T-helper 2 cell treated with Interferon-gamma antibody and Interleukin-4, amounts not matched to agents 100 ng/mL and 5 ng/mL, for 36 hours (primary cell): Measurements from ENCODE around the gene TPGS2. TPM values are rescaled to one million over a fixed set of nuclear protein-coding genes. Genes with fewer than 3 reads are reported as not detected.
"Not testable (repeated sequence)": the region's sequence is repeated elsewhere in the genome, so short reads cannot be mapped to it uniquely, and the experiment has no call there.

Experiments
- intact Hi-C: fragments of 100-400 bp; cut with micrococcal nuclease; formaldehyde crosslinking; loops from one replicate; pipeline ENCODE4 v1.15.1; 2023
- total RNA-seq: library from RNA; stranded (reverse); gene quantifications from 2 replicates; pipeline ENCODE4 v1.2.3, GENCODE V29; 2022

TPGS2 gene
- total RNA-seq, 1 donor from 2014 or later, result 97.5 TPM

GRCh38 chr18:36826556-36826955 lies 2.2 kb downstream of the TPGS2 start:
- intact Hi-C loops, result loop anchor here (5.0 kb wide), 2 partner anchors 1484 to 1784 kb away; partner anchors contain the start of genes MAPRE2 and ZNF24

DNA sequence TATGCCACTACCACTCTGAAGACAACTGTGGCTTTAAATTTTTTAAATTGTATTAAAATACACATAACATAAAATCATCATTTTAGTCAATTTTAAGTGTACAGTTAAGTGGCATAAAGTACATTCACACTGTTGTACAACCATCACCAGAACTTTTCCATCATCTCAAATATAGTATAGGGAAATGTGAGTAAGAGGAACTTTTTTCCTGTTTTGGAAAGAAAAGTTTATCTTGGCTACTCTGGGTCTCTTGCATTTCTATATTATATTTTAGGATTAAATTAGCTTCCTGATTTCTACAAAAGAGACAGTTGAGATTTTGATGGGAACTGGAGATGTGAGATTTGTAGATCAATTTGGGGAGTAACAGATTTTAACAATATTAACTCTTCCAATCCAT lies 3.3 kb downstream of the TPGS2 start:
- intact Hi-C loops, result loop anchor here (5.0 kb wide), 2 partner anchors 1483 to 1783 kb away; partner anchors contain the start of genes MAPRE2 and ZNF24

DNA sequence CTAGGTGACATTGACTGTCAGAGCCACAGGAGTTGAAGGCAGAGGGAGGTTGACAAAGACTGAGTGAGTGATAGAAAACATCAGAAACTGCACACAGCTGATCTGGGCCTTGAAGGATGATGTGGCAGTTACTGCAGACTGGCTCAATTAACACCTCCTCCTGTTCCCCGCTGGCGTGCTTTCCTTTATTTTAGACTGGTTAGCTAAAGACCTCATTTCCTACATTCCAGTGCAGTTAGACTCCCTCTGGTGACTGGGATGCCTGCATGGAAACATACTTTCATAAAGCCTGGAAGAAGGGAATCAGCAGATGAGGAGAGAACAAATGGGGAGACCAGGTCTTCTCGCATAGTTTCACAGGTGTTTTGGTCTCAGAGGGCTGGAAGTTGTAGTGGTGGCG lies 7.1 kb downstream of the TPGS2 start:
- intact Hi-C loops, result no loop called here

GRCh38 chr18:36819621-36820020 lies 9.2 kb downstream of the TPGS2 start:
- intact Hi-C loops, result no loop called here

- intact Hi-C loops, result no loop called here
Observed at GRCh38 chr18:36818652-36819051, 10.2 kb downstream of the TPGS2 start.

DNA sequence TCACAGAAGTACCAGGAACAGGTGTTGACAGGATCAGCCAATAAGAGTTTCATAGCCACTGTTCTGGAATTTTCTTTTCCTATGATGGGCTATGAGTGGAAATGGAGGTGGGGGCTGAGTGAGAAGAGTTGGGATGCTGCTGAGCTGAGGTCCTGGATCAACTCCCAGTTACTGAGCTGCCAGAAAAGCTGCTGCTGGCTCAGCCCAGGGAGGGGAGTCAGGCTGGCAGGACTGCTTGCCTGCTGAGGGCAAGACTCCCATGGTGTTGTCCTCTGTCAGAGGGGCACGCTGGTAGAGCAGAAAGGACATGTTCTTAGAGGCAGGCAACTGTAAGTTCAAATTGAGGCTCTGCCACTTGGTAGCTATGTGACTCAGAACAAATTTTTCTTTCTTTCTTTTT lies 11.8 kb downstream of the TPGS2 start:
- intact Hi-C loops, result no loop called here

GRCh38 chr18:36816096-36816495 lies 12.7 kb downstream of the TPGS2 start:
- intact Hi-C loops, result not testable (repeated sequence)

- intact Hi-C loops, result no loop called here
Observed at GRCh38 chr18:36814994-36815393, 13.8 kb downstream of the TPGS2 start.

- intact Hi-C loops, result no loop called here
Observed at GRCh38 chr18:36813824-36814223, 15.0 kb downstream of the TPGS2 start.

DNA sequence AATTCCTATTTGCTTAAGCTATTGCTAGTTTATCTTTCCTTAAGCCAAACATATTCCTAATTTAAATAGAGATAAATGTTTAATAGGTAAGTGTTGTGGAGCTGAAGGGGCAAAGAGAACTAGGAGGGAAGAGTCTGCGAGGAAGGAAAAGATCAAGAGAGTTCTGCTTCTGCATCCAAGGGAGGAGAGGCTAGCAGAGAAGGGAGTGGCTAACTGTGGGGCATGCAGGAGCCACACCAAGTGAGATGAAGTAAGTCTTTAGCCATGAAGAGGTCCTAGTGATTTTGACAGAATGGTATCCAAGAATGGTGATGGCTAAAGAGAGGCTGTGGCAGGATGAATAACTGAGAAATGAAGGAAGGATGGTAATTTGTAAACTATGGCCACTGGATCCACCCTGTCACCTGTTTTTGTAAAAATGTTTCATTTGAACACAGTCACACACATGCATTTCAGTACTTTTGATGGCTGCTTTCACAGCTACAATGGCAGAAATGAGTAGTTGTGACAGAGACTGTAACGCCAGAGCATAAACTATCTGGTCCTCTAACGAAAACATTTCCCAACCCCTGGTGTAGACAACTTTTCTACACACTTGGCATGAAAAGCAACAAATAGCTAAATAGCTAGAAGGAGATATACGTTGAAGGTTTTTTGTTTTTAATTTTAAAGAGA lies 15.6 kb downstream of the TPGS2 start:
- intact Hi-C loops, result no loop called here

- intact Hi-C loops, result no loop called here
Observed at GRCh38 chr18:36812678-36813077, 16.1 kb downstream of the TPGS2 start.

- intact Hi-C loops, result no loop called here
Observed at GRCh38 chr18:36811955-36812354, 16.8 kb downstream of the TPGS2 start.

GRCh38 chr18:36811430-36811829 lies 17.4 kb downstream of the TPGS2 start:
- intact Hi-C loops, result no loop called here

- intact Hi-C loops, result loop anchor here (1.0 to 5.0 kb wide), 3 partner anchors 42 to 713 kb away; no protein-coding TSS in a partner anchor
Observed at GRCh38 chr18:36809590-36810381, 19.0 kb downstream of the TPGS2 start.

DNA sequence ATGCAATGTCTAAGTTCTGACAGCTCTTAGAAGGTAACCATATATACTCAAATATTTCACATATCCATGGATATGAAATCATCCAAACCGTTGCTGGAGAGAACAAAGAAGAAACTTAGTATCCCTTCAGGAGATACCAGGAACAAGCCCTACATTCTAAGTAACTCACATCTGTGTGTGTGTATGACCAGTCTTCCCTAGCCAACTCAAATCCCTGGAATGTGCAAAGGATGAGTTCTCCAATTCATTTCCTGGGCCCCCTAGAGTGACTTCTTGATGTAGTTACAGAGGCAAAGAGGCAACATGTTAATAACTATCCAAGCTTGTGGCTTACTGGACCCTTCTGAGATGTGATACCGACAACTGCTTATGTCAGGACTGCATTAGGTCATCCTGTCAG lies 20.1 kb downstream of the TPGS2 start:
- intact Hi-C loops, result loop anchor here (1.0 to 5.0 kb wide), 3 partner anchors 41 to 712 kb away; no protein-coding TSS in a partner anchor

DNA sequence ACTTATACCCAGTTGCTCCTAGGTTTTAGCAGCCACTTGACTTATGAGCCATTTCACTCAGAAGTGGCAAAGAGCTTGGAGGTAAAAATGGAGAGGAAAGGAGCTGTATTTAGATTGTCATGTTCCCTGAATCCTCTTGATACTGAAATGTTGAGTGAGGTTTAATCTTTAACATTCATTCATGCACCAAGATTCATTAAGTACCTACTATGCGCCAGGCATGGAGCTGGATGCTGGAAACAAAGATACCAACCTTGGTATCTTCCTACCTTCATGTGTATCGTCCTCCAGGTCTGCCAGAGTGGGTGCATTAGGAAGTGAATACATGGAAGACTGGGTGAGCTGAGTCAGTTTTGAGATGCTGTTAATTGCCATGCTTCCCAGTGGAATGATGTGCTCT lies 23.7 kb downstream of the TPGS2 start:
- intact Hi-C loops, result loop anchor here (5.0 kb wide), 1 partner anchor 38 kb away; no protein-coding TSS in a partner anchor

DNA sequence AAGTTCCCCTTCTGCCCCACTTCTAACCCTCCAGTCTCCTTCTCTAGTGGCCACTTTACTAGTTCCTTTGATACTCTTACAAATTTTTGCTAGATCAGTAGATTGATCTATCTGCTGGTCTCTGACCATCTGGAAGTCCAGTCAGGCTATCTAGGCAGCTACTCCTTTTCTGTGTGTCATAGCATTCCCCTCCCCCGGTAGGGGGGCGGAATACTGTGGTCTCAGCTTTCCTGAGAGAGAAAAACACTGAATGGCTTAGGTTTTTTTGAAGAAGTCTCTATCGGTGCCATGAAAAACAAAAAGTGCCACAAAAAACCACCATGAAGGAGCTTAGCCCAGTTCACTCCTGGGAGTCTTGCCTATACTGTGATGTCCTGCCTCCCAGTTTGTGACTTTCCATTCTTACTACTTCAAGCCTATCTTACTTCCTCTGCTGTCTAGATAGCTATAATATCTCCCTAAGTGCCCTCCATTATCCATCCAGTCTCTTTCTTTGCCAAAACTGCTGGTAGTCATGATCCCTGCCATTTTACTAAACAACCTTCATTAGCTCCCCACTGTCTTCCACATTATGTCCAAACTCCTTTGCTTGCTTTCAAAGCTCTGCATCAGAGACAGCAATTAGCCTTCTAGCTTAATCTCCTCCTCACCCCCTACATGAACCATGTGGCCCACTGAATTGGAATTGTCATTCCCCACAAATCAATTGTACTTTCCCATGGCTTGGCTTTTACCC lies 29.9 kb downstream of the TPGS2 start:
- intact Hi-C loops, result no loop called here

GRCh38 chr18:36792634-36793283 lies 36.0 kb downstream of the TPGS2 start:
- intact Hi-C loops, result no loop called here

DNA sequence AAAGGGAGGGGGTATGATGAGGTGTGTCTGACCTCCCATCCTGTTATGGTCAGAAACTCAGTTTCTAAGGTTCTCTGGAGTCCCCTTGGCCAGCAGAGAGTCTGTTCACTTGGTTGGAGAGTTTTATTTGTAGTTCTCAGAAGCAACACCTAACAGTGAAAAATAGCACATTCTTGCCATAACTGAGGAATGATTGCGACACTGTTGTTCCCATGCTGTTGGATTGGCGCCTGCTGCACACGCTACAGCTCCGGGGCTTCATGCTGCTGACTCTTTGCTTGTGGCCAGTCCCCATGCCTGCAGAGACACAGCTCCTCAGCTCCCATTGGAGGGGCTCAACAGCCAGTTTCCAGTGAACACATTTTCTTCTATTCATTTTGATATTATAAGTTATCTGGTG lies 42.1 kb downstream of the TPGS2 start:
- intact Hi-C loops, result no loop called here

DNA sequence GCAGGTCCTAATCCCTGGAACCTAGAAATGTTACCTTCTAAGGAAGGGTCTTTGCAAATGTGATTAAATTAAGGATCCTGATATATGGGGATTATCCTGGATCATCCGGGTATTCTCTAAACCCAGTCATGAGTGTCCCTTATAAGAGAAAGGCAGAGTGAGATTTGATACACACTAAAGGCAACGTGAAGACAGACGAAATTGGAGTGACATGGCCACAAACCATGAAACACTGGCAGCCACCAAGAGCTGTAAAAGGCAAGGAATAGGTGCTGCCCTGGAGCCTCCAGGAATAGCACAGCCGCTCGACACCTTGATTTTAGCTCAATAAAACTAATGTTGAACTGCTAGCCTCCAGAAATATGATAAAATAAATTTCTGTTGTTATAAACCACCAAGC lies 45.0 kb downstream of the TPGS2 start:
- intact Hi-C loops, result no loop called here

GRCh38 chr18:36782710-36783109 lies 46.1 kb downstream of the TPGS2 start:
- intact Hi-C loops, result no loop called here
